HuH-7.5 (cell line): Measurements from ENCODE around the gene OSBPL3.

Source experiments
- DNase-seq: peaks from one replicate; pipeline ENCODE4 v3.0.0; 2011; ENCODE audit warnings: low spot score

Gene OSBPL3

GRCh38 chr7:24896031-24896501 is 83.9 kb downstream of the OSBPL3 start:
- DNase-seq: no peak

GRCh38 chr7:24894429-24895221 is 85.4 kb downstream of the OSBPL3 start:
- no peak for DNase-seq

DNA sequence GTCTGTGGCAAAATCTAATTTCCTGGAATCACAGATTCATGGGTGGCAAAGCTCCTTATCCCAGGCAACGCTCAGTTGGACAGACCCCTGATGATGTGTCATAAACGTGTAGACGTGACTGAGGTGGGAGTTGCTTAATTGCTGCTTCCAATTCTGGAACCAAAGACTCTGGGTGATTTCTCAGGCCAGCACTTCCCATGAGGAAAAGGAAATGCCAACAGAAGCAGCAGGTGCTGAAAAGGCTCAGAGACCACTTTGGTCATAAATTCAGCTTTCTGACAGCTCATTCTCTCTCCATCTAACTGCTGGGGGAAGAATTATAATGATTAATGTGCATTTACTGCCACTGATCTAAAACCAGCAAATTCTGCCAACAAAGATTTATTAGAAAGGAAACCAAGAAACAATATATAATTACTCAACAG is 88.7 kb downstream of the OSBPL3 start:
- DNase-seq: no peak

DNA sequence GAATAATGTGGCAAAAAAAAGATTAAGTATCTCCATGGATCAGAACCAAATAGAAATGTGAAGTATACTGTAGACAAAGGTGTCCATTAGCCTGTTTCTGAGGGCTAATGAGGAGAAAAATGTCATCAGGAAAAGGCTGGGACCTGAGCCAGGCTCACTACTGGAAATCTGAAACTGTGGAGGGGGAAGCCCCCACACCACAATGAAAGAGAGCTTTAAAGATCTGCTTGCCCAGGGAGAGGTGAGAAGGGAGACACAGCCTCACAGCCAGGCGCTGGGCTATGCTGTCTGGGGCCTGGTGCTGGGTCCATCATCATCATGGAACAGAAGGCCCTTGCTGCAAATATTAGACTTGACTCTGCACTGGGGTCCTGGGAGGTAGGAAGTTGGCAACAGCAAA is 90.4 kb downstream of the OSBPL3 start:
- DNase-seq: no peak

DNA sequence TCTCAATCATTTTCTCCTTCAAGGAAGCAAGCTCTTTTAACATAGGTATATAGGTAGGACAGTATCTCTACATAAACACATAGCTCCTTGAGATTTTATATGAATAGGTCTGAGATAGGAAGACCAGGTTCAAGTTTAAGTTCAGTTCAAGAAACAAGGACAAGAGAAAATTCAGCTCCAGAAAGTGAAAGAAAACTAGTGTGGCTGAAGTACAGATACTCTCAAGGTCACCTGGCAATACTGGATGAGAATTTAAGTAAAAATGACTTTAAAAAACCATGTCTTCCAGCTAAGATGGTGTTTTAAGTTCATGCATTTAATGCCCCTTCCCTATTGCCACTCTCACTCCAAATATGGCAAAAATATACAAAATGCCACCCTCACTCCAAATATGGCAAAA is 91.3 kb downstream of the OSBPL3 start:
- DNase-seq: no peak

GRCh38 chr7:24885716-24886115 is 94.3 kb downstream of the OSBPL3 start:
- no peak for DNase-seq

- no peak for DNase-seq
Observed at GRCh38 chr7:24885305-24885704, 94.7 kb downstream of the OSBPL3 start.

DNA sequence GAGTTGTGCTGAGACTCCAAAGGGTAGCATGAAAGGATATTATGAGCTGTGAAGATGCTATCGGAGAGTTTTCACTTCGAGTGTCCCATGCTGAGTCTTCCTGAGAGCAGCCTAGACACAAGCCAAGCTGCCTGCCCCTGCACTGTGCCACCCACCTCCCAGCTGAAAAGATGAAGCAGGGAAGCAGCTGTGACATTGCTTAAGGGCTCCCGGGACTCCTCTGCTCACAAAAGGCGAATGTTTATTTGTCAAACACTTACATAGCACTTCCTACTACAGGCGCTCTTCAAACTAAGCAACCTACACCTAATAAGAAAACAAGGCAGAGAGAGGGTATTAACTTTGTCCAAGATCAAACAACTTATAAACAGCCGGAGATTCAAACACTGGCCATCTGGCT is 95.6 kb downstream of the OSBPL3 start:
- DNase-seq: no peak

DNA sequence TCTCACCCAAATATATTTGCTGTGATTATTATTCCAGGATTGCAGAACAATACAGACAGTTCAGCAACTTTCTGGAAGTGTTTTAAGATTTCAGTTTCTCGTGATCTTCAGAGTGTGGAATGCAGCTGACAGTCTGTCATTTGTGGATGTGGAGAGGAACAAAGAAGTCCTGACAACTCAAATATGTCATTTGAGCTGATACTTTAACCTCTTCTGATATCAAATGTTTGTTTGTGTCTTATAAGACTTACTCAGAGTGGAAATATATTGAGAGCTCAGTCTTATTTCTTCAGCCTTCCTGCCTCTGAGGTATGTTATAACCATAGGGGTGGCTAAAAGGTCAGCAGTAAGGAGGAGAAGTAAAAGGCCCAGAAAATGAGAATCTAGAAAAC is 96.4 kb downstream of the OSBPL3 start:
- DNase-seq: no peak

DNA sequence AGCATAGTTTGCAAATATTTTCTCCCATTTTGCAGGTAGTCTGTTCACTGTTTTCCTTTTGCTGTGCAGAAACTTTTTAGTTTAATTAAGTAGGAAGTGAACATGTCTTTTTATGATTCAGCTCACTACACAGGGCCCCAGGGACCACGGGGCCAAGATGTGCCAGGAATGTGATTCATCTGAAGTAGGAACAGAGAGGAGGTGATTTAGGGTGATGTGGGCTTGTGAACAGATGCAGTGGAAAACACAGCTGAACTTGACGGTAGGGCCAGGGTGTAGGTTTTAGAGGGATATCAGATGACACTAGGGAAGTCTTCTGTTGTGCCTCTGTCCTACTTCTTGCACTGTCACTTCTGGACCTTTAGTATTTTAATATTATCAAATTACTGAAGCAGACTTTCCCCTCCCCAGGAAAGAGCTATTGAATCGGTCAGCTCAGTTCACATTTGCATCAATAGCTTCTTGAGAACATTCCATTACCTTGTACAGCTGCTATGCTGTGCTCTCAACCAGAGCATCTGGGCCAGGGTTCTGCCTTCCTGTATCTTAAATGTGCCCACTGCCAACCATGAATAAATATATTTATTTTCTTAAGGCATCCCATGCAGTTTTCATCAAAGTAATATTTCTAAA is 96.9 kb downstream of the OSBPL3 start:
- no peak for DNase-seq

GRCh38 chr7:24881623-24882022 is 98.4 kb downstream of the OSBPL3 start:
- no peak for DNase-seq

DNA sequence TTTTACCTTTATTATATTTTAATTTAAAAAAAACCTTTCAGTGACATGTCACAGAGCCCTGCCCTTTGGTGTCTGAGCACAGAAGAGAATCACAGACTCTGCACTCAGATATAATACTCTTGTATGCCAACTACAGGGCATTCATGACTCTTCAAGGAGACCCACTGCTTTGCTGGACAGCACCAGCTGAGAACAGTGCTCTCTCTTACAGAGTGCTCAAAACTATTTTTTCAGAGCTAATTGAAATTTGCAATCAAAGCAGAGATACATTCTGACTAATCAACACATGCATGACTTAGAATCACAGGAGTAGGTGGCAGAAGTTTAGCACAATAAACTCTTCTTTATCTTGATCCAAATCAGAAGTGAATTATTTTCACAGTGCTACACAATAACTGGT is 99.1 kb downstream of the OSBPL3 start:
- no peak for DNase-seq

DNA sequence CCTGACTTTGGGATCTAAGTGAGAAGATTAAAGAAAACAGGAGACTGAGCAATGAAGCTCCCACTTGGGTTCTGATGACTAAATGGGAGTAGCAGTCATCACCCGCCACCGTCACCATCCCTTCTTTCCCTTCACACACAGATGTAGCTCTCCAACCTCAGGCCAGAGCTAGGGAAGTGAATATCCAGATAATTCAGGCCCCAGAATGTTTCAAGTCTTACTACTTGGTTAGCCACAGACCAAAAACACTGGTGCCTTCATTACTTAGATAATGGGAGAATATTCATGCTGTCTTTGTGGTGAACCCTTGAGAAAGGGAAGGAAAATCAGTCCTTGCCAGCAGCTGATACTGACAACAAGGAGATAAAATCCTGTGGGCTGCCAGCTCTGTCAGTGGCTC is 100.7 kb downstream of the OSBPL3 start:
- DNase-seq: no peak

DNA sequence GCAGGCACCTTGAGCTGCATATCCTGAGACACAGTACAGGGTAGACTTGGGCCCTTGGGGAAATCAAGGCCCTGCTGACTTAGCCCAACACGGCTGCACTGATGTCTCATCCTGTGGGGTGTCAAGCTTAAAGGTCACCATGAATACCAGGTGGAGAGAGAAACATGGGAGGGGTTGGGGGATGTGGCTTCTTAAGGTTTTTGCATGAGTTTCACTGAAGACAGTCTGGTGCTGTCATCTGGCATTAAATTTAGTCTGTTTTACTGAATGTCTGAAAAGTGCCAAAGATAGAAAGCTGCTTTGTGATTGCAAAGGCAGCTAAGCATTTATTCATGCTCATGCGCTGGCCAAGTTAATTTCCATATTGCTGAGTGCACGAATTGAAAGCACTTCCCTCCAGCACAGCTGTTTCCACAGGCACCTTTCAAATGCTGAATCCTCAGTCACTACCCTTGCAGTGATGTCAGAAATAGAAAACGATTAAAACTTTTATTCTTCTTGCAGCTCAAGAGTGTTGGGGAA is 102.1 kb downstream of the OSBPL3 start:
- DNase-seq: no peak

DNA sequence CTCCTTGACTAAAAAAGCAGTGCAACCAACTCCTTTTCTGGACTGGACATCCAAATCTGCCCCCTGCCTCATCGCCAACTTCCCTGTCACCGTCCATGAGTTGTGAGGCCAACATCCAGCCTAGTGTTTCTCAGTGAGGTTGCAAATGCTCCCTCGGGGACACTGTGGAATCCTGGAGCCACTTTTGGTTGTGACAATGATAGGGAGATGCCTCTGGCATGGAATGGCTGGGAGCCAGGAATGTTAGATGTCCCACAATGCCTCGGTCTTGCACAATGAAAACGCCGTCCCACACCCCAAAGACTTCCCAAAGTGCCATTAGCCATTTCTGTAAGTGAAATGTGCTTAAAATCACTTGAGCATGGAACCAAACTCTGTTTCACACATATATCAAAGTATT is 105.2 kb downstream of the OSBPL3 start:
- DNase-seq: no peak

GRCh38 chr7:24873944-24874343 is 106.0 kb downstream of the OSBPL3 start:
- no peak for DNase-seq

GRCh38 chr7:24871770-24872169 is 108.2 kb downstream of the OSBPL3 start:
- no peak for DNase-seq

- no peak for DNase-seq
Observed at GRCh38 chr7:24870766-24871165, 109.2 kb downstream of the OSBPL3 start.

DNA sequence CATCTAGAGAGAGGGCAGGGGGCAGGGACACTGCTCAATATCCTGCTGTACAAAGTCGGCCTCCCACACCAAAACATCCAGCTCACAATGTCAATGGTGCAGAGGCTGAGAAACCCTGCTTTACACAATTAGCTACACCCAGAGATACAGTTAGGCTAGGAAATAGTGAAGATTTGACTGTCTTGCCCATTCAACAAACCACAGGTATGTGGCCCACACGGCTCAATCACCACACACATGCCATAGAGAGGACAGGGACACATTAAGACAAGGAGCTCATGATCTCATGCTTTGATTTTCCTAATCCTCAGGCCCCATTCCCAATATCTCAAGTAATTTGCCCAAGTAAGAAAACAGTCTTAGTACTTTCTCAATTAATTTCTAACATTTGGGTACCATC is 110.4 kb downstream of the OSBPL3 start:
- DNase-seq: no peak

DNA sequence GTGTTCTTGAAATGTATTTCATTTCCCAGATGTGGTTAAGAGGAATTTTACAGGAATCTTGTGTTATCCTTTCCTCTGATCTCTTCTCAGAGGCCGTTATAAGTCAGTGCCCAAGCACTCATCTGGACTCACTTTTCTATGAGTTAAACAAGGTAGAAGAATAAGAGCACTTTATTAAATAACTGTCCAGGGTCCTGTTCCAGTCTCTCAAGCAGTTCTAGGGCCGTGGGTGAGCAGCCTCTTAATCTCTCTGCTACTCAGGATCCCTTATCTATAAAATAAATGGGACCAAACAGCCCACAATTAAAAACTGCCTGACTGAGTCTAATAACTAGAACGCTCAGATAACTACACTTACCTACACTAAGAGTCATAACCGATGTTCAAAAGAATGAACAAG is 111.2 kb downstream of the OSBPL3 start:
- no peak for DNase-seq

DNA sequence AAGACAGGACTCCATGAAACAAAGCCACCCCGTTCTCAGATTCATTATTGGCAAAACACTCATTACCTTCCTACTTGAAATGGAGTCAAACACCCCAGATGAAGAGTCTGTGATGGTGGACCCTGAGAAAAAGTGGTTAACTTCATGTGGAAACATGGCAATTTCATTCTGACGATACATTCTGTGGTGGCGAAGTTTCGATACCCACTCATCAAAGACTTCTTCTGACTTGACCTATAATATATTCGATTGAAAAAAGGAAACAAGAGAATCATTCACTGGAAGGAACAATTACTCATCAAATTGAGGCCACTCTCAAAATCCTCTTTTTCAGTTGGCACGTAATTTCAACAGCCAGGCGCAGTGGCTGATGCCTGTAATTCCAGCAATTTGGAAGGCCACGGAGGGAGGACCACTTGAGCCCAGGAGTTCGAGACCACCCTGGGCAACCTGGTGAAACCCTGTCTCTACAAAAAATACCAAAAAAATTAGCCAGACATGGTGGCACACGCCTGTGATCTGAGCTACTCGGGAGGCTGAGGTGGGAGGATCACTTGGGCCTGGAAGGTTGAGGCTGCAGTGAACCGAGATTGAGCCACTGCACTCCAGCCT is 113.9 kb downstream of the OSBPL3 start:
- DNase-seq: no peak

GRCh38 chr7:24864214-24864817 is 115.7 kb downstream of the OSBPL3 start:
- no peak for DNase-seq

- no peak for DNase-seq
Observed at GRCh38 chr7:24863626-24864025, 116.4 kb downstream of the OSBPL3 start.
